ENCODE data around the gene NR5A2.

GRCh38 chr1:200179781-200180160 lies 152.3 kb downstream of the NR5A2 start:
- TF ChIP-seq CTCF (IDR thresholded peaks at IDR 0.05; ENCODE audit: low read length) (no peak), EZH2 (IDR thresholded peaks at IDR 0.05; ENCODE audit: borderline replicate concordance, low read length) (no peak)

Measured in OCI-LY1 (cell line).